Measurements from ENCODE around the gene CNTN2.

CNTN2 gene

GRCh38 chr1:205024679-205025078 lies 18.3 kb upstream of the CNTN2 start:
- DNase-seq (ENCODE audit: low read depth in 2 of 2, low spot score in 1 of 2): no peak

- no peak for DNase-seq (ENCODE audit: low read depth in 2 of 2, low spot score in 1 of 2)
Measured at GRCh38 chr1:205025239-205025638, 17.8 kb upstream of the CNTN2 start.

- no peak for DNase-seq (ENCODE audit: low read depth in 2 of 2, low spot score in 1 of 2)
Measured at GRCh38 chr1:205026181-205026580, 16.8 kb upstream of the CNTN2 start.

GRCh38 chr1:205028390-205028789 lies 14.6 kb upstream of the CNTN2 start:
- DNase-seq (ENCODE audit: low read depth in 2 of 2, low spot score in 1 of 2): no peak

GRCh38 chr1:205028924-205029323 lies 14.1 kb upstream of the CNTN2 start:
- no peak for DNase-seq (ENCODE audit: low read depth in 2 of 2, low spot score in 1 of 2)

- no peak for DNase-seq (ENCODE audit: low read depth in 2 of 2, low spot score in 1 of 2)
Measured at GRCh38 chr1:205030241-205030640, 12.8 kb upstream of the CNTN2 start.

- DNase-seq (ENCODE audit: low read depth in 2 of 2, low spot score in 1 of 2): no peak
Measured at GRCh38 chr1:205030896-205031295, 12.1 kb upstream of the CNTN2 start.

GRCh38 chr1:205032508-205032907 lies 10.5 kb upstream of the CNTN2 start:
- DNase-seq (ENCODE audit: low read depth in 2 of 2, low spot score in 1 of 2): no peak

GRCh38 chr1:205037539-205037938 lies 5.5 kb upstream of the CNTN2 start:
- no peak for DNase-seq (ENCODE audit: low read depth in 2 of 2, low spot score in 1 of 2)

- no peak for DNase-seq (ENCODE audit: low read depth in 2 of 2, low spot score in 1 of 2)
Measured at GRCh38 chr1:205038132-205038786, 4.8 kb upstream of the CNTN2 start.

GRCh38 chr1:205041001-205041715 lies 1.9 kb upstream of the CNTN2 start:
- no peak for DNase-seq (ENCODE audit: low read depth in 2 of 2, low spot score in 1 of 2)

GRCh38 chr1:205041998-205042910 lies 758 bp upstream of the CNTN2 start:
- no peak for DNase-seq (ENCODE audit: low read depth in 2 of 2, low spot score in 1 of 2)

- no peak for DNase-seq (ENCODE audit: low read depth in 2 of 2, low spot score in 1 of 2)
Measured at GRCh38 chr1:205043866-205044265, 854 bp downstream of the CNTN2 start.

GRCh38 chr1:205044741-205045140 lies 1.7 kb downstream of the CNTN2 start:
- no peak for DNase-seq (ENCODE audit: low read depth in 2 of 2, low spot score in 1 of 2)

GRCh38 chr1:205045146-205045545 lies 2.1 kb downstream of the CNTN2 start:
- no peak for DNase-seq (ENCODE audit: low read depth in 2 of 2, low spot score in 1 of 2)

GRCh38 chr1:205046870-205047269 lies 3.9 kb downstream of the CNTN2 start:
- DNase-seq (ENCODE audit: low read depth in 2 of 2, low spot score in 1 of 2): no peak

GRCh38 chr1:205047764-205048231 lies 4.8 kb downstream of the CNTN2 start:
- DNase-seq (ENCODE audit: low read depth in 2 of 2, low spot score in 1 of 2): no peak

- no peak for DNase-seq (ENCODE audit: low read depth in 2 of 2, low spot score in 1 of 2)
Measured at GRCh38 chr1:205048382-205048781, 5.4 kb downstream of the CNTN2 start.

GRCh38 chr1:205049479-205049878 lies 6.5 kb downstream of the CNTN2 start:
- DNase-seq (ENCODE audit: low read depth in 2 of 2, low spot score in 1 of 2): no peak

GRCh38 chr1:205052690-205053089 lies 9.7 kb downstream of the CNTN2 start:
- DNase-seq (ENCODE audit: low read depth in 2 of 2, low spot score in 1 of 2): no peak

- DNase-seq (ENCODE audit: low read depth in 2 of 2, low spot score in 1 of 2): no peak
Measured at GRCh38 chr1:205053296-205053695, 10.3 kb downstream of the CNTN2 start.

- DNase-seq (ENCODE audit: low read depth in 2 of 2, low spot score in 1 of 2): no peak
Measured at GRCh38 chr1:205054013-205054412, 11.0 kb downstream of the CNTN2 start.

All from stimulated activated CD8-positive, alpha-beta memory T cell treated with anti-CD3 and anti-CD28 coated beads, Interleukin-4, amount 100 ng/mL, for 1 hour (primary cell).